GM04503 (cell line): ENCODE results near the gene SURF4.
A peak's percentile ranks its signal among the peaks of the same experiment; 100 is the strongest.

Experiments
- DNase-seq: peaks from one replicate; pipeline ENCODE4 v3.0.0-alpha.2; 2012; ENCODE audit warnings: low read depth

SURF4 gene

GRCh38 chr9:133375724-133376654, at the start of gene SURF4, which contains the start of gene STKLD1:
Gene SURF4 (minus strand): TSS chr9:133376060. CDS start chr9:133375969, 91 bp downstream.
Gene STKLD1 (plus strand): TSS chr9:133376366. CDS start chr9:133376474, 108 bp downstream.
- peak; percentile 47 for DNase-seq

- DNase-seq, result no peak
These were observed 49.3 kb upstream of the SURF4 start for GRCh38 chr9:133425049-133425632.

- DNase-seq, result no peak
These were observed 48.3 kb upstream of the SURF4 start for GRCh38 chr9:133424187-133424586.

DNA sequence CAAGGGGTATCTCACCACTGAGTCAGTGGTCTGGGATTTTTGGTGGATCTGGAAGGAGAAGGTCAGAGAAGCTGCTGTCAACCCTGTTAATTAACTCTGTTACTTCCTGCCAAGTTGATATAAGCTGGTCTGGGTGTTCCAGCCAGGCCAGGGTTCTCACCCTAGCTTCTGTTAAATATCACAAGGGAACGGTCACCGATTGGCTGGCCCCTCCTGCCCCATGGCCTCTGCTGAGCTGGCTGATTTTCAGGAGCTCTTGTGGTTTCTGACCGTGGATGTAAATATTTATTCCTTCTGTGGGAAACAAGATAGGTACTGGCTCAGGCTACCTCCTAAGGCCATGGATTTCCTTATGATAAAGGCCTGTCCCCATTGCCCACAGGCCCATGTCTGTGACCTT, 47.4 kb upstream of the SURF4 start:
- no peak for DNase-seq

DNA sequence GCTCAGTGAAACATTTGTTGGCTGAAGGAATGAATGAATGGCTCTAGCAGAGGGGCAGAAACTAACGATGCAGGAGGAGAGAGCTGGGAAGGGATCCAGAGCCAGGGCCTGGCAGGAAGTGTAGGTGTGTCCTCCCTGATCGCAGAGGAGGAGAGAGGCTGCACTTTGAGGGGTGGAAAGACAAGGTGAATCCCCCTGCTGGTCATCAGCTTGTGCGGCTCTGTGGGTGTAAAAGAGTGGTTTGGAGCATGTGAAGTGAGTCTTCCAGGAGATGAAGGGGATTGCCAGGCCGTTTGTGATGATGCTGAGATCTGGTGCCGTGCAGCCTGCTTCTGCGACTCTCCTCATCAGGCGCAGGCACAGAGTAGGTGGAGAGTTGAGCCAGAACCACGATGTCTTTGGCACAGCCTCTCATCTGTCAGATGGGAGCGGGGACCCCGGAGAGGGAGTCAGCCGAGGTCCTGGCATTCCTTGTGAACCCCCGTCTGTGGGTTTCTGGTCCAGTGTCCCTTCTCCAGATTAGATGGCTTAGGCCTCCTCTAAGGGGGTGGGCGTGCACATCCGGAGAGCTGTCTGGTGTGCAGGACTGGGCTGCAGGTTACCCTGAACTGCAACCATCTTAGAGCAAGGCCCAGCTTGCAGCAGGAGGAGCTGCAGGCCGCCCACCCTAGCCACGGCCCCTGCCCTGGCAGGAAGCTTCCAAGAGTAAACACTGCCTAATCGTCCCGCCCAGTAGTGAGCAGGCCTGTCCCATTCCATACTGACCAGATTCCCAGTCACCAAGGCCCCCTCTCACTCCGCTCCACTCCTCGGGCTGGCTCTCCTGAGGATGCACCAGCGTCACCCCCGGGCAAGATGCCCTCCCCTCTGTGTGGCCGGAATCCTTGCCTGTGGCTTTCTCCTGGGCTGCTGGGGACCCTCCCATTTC, 46.0 kb upstream of the SURF4 start, which contains the start of gene ADAMTS13:
Gene ADAMTS13 (plus strand): TSS at position 753 of the 928 bp plus-strand sequence. CDS start 77 bp downstream, at position 830.
- no peak for DNase-seq

GRCh38 chr9:133420392-133420827, 44.5 kb upstream of the SURF4 start:
- DNase-seq, result no peak

- no peak for DNase-seq
These were observed 43.1 kb upstream of the SURF4 start for GRCh38 chr9:133419005-133419404.

DNA sequence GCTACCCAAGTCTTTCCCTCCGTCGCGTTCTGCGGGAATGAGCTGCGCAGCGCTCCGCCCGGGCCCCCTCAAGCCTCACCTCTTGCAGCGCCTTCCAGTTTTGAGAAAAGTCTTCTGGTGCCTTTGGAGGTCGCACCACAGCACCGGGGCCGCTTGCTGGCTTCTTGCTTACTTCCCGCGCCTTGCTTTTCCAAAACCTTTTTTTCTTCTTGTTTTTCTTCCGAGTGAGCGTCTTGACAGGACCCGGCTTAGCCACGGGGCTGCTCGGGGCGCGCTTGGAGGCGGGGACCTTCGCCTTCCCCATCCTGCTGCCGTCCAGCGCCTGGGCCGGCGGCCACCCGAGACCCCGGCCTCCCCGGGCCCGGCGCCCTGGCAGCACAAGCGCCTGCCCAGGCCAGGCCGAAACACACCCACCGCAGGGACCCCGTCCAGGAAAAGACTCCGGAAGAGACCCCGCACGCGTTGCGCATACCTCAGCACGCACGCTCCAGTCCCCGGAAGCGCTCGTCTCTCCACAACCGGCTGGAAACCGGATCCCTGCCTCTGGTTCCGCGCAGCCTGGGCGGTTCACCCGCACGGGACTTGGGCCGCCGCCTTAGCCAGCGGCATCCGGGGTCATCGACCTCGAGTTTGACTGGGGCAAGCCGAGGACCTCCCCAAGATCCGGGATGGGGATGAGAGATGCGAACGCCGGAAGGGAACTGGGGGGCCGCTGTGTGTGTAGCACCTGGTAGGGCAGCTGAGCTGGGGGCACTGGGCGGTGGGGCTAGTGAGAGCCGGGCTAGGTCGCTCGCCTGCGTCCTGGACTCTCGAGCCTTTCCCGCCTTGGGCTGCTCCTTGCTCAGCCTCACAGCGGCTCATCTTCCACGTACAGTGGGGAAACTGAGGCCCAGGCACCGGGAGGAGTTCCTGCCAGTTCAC, 41.9 kb upstream of the SURF4 start, which contains the start of gene REXO4:
Gene REXO4 (minus strand): TSS at position 470 of the 921 bp plus-strand sequence. CDS start 166 bp downstream, at position 304.
- DNase-seq, result peak; percentile 56

DNA sequence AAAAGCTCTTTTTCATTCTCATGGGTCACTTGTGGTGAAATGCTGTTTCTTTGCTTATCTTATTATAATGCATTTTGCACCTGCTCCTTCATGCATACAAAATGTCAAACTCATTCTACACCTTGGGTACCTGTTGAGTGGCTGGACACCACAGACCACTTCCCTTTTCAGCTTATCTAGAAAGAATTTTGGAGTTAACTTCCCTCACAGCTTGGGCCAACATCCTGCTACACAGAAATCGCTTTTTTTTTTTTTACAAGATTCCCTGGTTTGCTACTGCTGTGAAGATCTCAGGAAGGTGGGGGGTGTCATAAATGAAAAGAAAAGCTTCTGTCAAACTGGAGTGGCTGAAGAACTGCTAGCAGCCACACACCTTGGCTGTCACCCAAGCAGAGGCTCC, 39.3 kb upstream of the SURF4 start:
- DNase-seq, result no peak

DNA sequence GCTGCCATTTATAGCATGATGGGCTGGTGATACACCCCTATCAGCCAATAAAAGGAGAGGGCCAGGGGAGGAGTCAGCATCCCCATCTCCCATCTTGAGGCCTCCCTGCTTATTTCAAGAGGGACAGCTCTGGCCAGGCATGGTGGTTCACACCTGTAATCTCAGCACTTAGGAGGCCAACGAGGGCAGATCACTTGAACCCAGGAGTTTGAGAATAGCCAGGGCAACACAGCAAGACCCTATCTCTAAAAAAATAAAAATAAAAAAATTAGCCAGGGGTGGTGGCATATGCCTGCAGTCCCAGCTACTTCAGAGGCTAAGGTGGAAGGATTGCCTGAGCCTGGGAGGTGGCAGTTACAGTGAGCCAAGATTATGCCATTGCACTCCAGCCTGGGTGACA, 32.2 kb upstream of the SURF4 start:
- DNase-seq, result no peak

DNA sequence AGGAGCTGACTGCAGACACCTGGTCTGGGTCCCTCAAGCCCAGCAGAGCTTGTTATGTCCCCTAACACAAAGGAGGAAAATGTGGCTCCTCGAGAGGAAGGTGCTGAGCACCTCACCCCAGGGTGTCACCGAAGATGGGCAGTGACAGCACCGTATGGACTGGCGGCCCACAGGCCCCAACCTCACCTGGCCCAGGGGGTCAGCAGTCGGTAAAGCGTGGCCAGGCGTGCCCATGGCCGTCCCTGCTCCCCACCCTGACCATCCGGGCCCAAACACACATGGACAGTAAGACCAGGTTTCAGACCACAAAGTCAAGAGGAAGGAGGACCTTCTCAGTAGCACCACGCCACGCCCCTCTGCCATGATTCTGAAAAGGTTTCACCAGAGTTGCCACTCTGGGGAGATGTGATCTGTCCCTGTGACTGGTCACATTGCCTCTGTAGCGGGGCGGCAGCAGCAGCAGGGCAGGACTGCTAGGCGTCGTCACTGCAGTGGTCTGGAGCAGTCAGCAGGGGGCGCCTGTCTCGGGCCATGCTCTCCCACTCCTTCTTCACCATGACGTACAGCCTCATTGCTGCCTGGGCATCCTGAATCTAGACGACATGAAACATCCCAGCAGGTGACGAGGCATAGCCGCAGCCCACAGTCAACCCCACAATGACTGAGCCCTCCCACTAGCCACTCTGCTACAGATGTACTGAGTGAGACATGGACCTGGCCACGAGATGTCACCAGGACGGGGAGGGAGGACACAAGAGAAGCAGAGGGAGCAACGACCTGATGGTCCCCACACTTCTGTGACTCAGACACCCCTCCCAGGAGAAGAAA, 30.8 kb upstream of the SURF4 start:
- no peak for DNase-seq

DNA sequence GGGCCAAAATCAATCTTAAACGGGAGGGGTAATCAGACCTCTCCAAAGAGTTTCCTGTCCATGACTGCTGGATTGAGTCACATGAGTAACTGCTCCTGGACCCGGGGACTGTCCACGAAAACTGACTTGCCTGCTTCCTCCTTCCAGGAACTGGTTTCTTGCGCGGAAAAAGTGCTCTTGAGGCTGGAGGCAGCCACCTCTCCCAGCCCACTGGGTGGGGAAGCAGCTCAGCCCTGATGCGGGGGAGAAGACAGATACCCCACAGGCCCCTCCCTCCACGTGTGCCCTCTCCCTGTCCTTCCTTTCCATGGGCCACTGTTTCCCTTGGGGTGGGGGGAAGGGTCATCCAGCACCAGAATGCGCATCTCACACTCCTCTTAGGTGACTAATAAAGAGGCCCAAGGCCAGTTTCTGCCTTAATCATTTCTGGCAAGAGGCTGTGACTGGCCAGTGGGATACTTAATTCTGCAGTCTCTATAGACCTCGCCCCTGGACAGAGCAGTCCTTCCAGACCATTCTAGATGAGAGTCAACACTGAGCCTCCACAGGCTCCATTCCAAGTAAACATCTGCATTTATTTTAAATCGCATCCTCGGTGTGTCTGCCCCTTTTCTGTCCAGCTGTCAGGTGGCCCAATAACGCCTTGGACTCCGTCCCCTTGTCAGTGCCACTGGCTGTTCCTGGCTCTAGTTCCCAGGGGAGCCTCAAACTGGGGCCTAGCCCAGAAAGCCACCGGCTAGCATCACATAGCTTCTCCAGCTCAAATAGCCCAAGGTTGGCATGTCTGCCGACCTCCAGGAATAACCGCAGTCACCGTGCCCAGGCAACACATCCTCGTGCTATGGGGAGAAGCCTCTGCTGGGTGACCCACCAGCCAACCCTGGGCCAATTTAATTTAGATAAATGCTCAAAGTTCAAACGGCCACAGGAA, 29.9 kb upstream of the SURF4 start:
- peak; percentile 39 for DNase-seq

GRCh38 chr9:133404454-133405002, 28.7 kb upstream of the SURF4 start:
- DNase-seq, result no peak

DNA sequence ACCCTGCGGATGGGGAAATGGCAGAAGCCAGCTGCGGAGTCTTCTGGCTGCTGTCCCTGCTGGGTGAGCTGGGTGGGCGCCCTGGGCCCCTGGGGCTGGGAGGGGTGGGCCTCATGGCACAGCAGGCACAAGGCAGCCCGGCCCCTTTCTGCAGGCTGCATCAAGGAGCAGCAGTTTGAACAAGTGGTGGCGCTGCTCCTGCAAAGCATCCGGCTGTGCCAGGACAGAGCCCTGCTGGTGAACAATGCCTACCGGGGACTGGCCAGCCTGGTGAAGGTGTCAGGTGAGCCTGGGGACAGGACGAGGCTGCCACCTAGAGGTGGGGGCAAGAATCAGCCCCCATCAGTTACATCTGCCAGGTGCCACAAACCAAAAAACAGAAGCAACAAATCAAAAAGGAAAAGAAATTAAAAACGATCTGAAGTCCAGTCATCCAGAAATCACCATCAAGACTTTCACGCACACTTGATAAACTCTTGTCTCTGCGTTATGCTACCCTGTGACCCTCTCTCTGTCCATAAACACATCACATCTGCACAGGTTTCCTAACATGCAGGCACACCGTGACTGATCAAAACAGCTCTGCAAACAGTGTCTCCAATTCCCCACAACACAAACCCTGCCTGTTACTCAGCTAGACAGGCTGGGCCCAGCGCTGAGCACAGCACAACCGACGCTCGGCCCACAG, 28.1 kb upstream of the SURF4 start:
- no peak for DNase-seq

DNA sequence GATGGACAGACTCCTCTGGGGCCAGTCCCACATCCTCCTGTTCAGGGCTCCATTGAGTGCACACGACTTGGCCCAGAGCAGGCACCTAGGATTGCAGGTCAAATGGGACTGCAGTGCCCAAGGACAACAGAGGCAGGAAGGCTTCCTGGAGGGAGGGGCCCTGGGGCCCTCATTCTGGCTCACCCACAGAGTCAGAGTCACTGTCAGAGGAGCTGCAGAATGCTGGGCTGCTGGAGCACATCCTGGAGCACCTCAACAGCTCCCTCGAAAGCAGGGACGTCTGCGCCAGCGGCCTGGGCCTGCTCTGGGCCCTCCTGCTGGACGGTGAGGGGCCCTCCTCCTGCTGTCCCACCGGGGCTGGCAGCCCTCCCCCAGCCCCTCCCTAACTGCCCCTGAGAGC, 26.8 kb upstream of the SURF4 start:
- no peak for DNase-seq

DNA sequence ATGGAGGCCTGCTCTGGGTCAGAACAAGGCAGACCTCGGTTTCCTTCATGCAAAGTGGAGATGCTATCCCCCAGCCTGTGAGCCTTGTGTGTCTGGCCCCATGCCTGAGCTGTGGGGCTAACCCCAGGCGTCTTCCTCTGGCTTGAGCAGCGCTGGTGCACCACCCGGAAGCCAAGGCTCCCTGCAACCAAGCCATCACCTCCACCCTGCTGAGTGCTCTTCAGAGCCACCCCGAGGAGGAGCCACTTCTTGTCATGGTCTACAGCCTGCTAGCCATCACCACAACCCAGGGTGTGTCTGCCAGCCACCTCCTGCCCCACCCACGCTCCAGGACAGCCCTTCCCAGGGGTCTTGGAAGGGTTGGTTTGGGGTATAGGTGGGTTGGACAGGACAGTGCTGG, 25.7 kb upstream of the SURF4 start:
- DNase-seq, result no peak

DNA sequence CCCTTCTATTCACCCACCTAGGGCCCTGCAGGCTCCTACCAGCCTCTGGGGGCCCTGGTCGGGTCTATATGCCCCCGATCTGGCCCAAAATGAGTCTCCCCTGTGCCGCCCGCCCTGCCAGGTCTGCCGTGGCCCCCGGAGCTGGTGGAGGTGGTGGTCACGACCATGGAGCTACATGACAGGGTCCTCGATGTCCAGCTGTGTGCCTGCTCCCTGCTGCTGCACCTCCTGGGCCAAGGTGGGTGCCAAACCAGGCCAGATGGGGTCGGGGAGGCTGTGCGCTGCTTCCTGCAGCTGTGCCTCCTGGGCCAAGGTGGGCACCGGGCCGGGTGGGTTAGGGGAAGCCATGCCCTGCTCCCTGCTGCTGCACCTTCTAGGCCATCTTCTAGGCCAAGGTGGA, 24.4 kb upstream of the SURF4 start:
- DNase-seq, result no peak

- no peak for DNase-seq
These were observed 22.0 kb upstream of the SURF4 start for GRCh38 chr9:133397895-133398294.
